ENCODE results near the gene OR6T1.

OR6T1 gene

GRCh38 chr11:123943738-123944137, at the start of gene OR6T1:
OR6T1 (minus strand) TSS chr11:123943838; CDS start chr11:123943838, 0 bp downstream.
- DNase-seq (ENCODE audit: low read depth, low spot score), result no peak

- no peak for DNase-seq (ENCODE audit: low read depth, low spot score)
Observed at GRCh38 chr11:123979311-123979710, 35.7 kb upstream of the OR6T1 start.

GRCh38 chr11:123977731-123978347, 34.2 kb upstream of the OR6T1 start, which contains the start of gene OR10S1:
OR10S1 (minus strand) TSS chr11:123977781; CDS start chr11:123977664, 117 bp downstream.
- DNase-seq (ENCODE audit: low read depth, low spot score), result no peak

- DNase-seq (ENCODE audit: low read depth, low spot score), result no peak
Observed at GRCh38 chr11:123976770-123977560, 33.3 kb upstream of the OR6T1 start.

GRCh38 chr11:123973816-123974215, 30.2 kb upstream of the OR6T1 start:
- no peak for DNase-seq (ENCODE audit: low read depth, low spot score)

- DNase-seq (ENCODE audit: low read depth, low spot score), result no peak
Observed at GRCh38 chr11:123956752-123957151, 13.1 kb upstream of the OR6T1 start.

- DNase-seq (ENCODE audit: low read depth, low spot score), result no peak
Observed at GRCh38 chr11:123945132-123945531, 1.5 kb upstream of the OR6T1 start.

GRCh38 chr11:123942413-123942812, 1.2 kb downstream of the OR6T1 start:
- no peak for DNase-seq (ENCODE audit: low read depth, low spot score)

- DNase-seq (ENCODE audit: low read depth, low spot score), result no peak
Observed at GRCh38 chr11:123939317-123939716, 4.3 kb downstream of the OR6T1 start, which contains the start of gene OR4D5. OR4D5 (plus strand) TSS chr11:123939617; CDS start chr11:123939617, 0 bp downstream.

- no peak for DNase-seq (ENCODE audit: low read depth, low spot score)
Observed at GRCh38 chr11:123924027-123924426, 19.6 kb downstream of the OR6T1 start.

GRCh38 chr11:123920943-123921342, 22.7 kb downstream of the OR6T1 start:
- DNase-seq (ENCODE audit: low read depth, low spot score), result no peak

GRCh38 chr11:123905826-123906225, 37.8 kb downstream of the OR6T1 start:
- DNase-seq (ENCODE audit: low read depth, low spot score), result no peak

GRCh38 chr11:123904932-123905331, 38.7 kb downstream of the OR6T1 start:
- no peak for DNase-seq (ENCODE audit: low read depth, low spot score)

- no peak for DNase-seq (ENCODE audit: low read depth, low spot score)
Observed at GRCh38 chr11:123903932-123904331, 39.7 kb downstream of the OR6T1 start.

GRCh38 chr11:123901867-123902266, 41.8 kb downstream of the OR6T1 start, which contains the start of gene OR8D4:
OR8D4 (plus strand) TSS chr11:123902167; CDS start chr11:123906432, 4,265 bp downstream.
- DNase-seq (ENCODE audit: low read depth, low spot score), result no peak

GRCh38 chr11:123899792-123900191, 43.8 kb downstream of the OR6T1 start:
- DNase-seq (ENCODE audit: low read depth, low spot score), result no peak

Measured in brain pericyte (primary cell).